HCT116 (cell line): ENCODE measurements around the gene CAVIN2. TPM values are rescaled to one million over a fixed set of nuclear protein-coding genes. Genes with fewer than 3 reads are reported as not detected.

ENCODE experiments used
- ATAC-seq: fragments of 200-7000 bp; cut with Tn5 transposase; 2 replicates; pipeline ENCODE4 v1.9.1; 2020; ENCODE audit warnings: mild to moderate bottlenecking, moderate library complexity
- BruUV-seq: library from RNA; stranded (reverse); fragments of 400-500 nt; replicated peaks from 2 replicates; lab custom pipeline; 2021; lab: Mats Ljungman, UMichigan
- CTCF ChIA-PET: fragments of 300-600 bp; sonication (Branson Sonifier 250); formaldehyde crosslinking; loops from one replicate; lab custom pipeline; 2021; ENCODE audit warnings: antibody characterized with exemption; lab: Charles Lee
- POLR2A ChIA-PET: fragments of 300-600, 350-600 bp; sonication (Branson Sonifier 250); formaldehyde crosslinking; loops from one replicate; lab custom pipeline; 2021; ENCODE audit warnings: antibody characterized with exemption; lab: Charles Lee
- RAD21 ChIA-PET, 2 experiments: fragments of 300-600 bp; sonication (Branson Sonifier 250); formaldehyde crosslinking; loops; one replicate each; lab custom pipeline; 2023; ENCODE audit warnings: low total read pairs in 2 of 2; ENCODE audit not compliant: uncharacterized antibody in 2 of 2, unreplicated experiment in 2 of 2, low non-redundant PET in 1 of 2; lab: Charles Lee
- DNase-seq: peaks from one replicate; pipeline ENCODE4 v3.0.0-alpha.2; 2010; ENCODE audit warnings: low read depth, low spot score
- H2AFZ ChIP-seq: fragments of 200-600 bp; shearing (Covaris generic), sonication (generic); 2 replicates; pipeline ENCODE4 v1.6.1; 2017; ENCODE audit warnings: low read depth, mixed run types, mixed read lengths, antibody characterized with exemption, low read length; ENCODE audit not compliant: poor library complexity, severe bottlenecking
- H3K27ac ChIP-seq: 2 replicates; pipeline ENCODE4 v1.5.1; 2012; ENCODE audit warnings: low read depth, low read length
- H3K27me3 ChIP-seq: fragments of 200-600 bp; sonication (generic); 2 replicates; pipeline ENCODE4 v1.6.1; 2016; ENCODE audit warnings: mixed run types, low read length, mixed read lengths; ENCODE audit not compliant: insufficient read depth
- H3K36me3 ChIP-seq, 2 experiments: fragments of 200-500 bp in 1 of 2; fragments of 200-600 bp in 1 of 2; sonication (Bioruptor generic) in 1 of 2; sonication (generic) in 1 of 2; 2 replicates each; pipeline versions ENCODE4 v1.5.1 to v1.6.1; 2014 to 2016; ENCODE audit warnings: low read length in 2 of 2, inconsistent platforms in 1 of 2, mixed read lengths in 1 of 2, mixed run types in 1 of 2; ENCODE audit not compliant: insufficient read depth in 2 of 2, control insufficient read depth in 1 of 2
- H3K4me1 ChIP-seq, 2 experiments: fragments of 200-600 bp in 1 of 2; sonication (generic) in 1 of 2; 2 replicates each; pipeline versions ENCODE4 v1.5.1 to v1.6.1; 2012 to 2017; ENCODE audit warnings: low read length in 2 of 2, inconsistent platforms in 1 of 2, mild to moderate bottlenecking in 1 of 2, mixed read lengths in 1 of 2, mixed run types in 1 of 2, moderate library complexity in 1 of 2; ENCODE audit not compliant: insufficient read depth in 2 of 2, control insufficient read depth in 1 of 2
- H3K4me2 ChIP-seq: fragments of 200-600 bp; sonication (generic); 2 replicates; pipeline ENCODE4 v1.6.1; 2017; ENCODE audit warnings: mixed run types, low read length, mixed read lengths
- H3K4me3 ChIP-seq, 2 experiments: fragments of 200-600 bp in 1 of 2; sonication (generic) in 1 of 2; replicated peaks in 1 of 2; 2 replicates each; pipeline ENCODE4 v1.5.1; 2011 to 2016; ENCODE audit warnings: low read length in 2 of 2, control low read depth in 1 of 2, low read depth in 1 of 2, mild to moderate bottlenecking in 1 of 2, mixed read lengths in 1 of 2, mixed run types in 1 of 2
- H3K79me2 ChIP-seq: fragments of 200-600 bp; sonication (generic); 2 replicates; pipeline ENCODE4 v1.6.1; 2017; ENCODE audit warnings: mild to moderate bottlenecking, mixed run types, low read length, moderate library complexity, mixed read lengths; ENCODE audit not compliant: insufficient read depth
- H3K9ac ChIP-seq: fragments of 200-600 bp; sonication (generic); 2 replicates; pipeline ENCODE4 v1.6.1; 2016; ENCODE audit warnings: low read length, mixed read lengths
- H3K9me2 ChIP-seq: fragments of 200-600 bp; sonication (generic), shearing (Covaris generic); 2 replicates; pipeline ENCODE4 v1.6.1; 2017; ENCODE audit warnings: mixed run types, mild to moderate bottlenecking, moderate library complexity; ENCODE audit not compliant: insufficient read depth
- H3K9me3 ChIP-seq, 2 experiments: fragments of 200-500 bp in 1 of 2; fragments of 200-600 bp in 1 of 2; sonication (Bioruptor generic) in 1 of 2; sonication (generic) in 1 of 2; 2 replicates each; pipeline ENCODE4 v1.6.1; 2014 to 2017; ENCODE audit warnings: low read length in 2 of 2, mixed read lengths in 2 of 2, inconsistent platforms in 1 of 2, low read depth in 1 of 2, mild to moderate bottlenecking in 1 of 2, mixed run types in 1 of 2, moderate library complexity in 1 of 2; ENCODE audit not compliant: control insufficient read depth in 1 of 2, insufficient read depth in 1 of 2
- H4K20me1 ChIP-seq: fragments of 200-600 bp; sonication (generic), shearing (Covaris generic); 2 replicates; pipeline ENCODE4 v1.6.1; 2017; ENCODE audit warnings: mixed run types, mild to moderate bottlenecking, moderate library complexity; ENCODE audit not compliant: insufficient read depth
- CBX3 ChIP-seq: IDR thresholded peaks from 2 replicates; pipeline ENCODE4 v1.6.1; 2012; ENCODE audit warnings: low read depth
- CEBPB ChIP-seq: IDR thresholded peaks from 2 replicates; pipeline ENCODE4 v1.6.1; 2012; ENCODE audit warnings: low read depth
- EGR1 ChIP-seq: IDR thresholded peaks from 2 replicates; pipeline ENCODE4 v1.6.1; 2012; ENCODE audit warnings: low read depth
- ELF1 ChIP-seq: IDR thresholded peaks from 2 replicates; pipeline ENCODE4 v1.6.1; 2012; ENCODE audit warnings: low read depth, borderline replicate concordance
- EZH2 ChIP-seq: fragments of 200-600 bp; sonication (generic); IDR thresholded peaks from 2 replicates; pipeline ENCODE4 v1.6.1; 2017; ENCODE audit warnings: antibody characterized with exemption, mixed run types
- EZH2phosphoT487 ChIP-seq: fragments of 200-600 bp; IDR thresholded peaks from 2 replicates; pipeline ENCODE4 v1.6.1; 2018; ENCODE audit warnings: antibody characterized with exemption, borderline replicate concordance
- FOSL1 ChIP-seq: IDR thresholded peaks from 2 replicates; pipeline ENCODE4 v1.6.1; 2012; ENCODE audit warnings: low read depth
- JUND ChIP-seq: IDR thresholded peaks from 2 replicates; pipeline ENCODE4 v1.6.1; 2012
- POLR2A ChIP-seq: IDR thresholded peaks from 2 replicates; pipeline ENCODE4 v1.7.0; 2011; ENCODE audit warnings: borderline replicate concordance; ENCODE audit not compliant: insufficient read depth, insufficient read length; ENCODE audit errors: extremely low read depth
- POLR2AphosphoS5 ChIP-seq: IDR thresholded peaks from 2 replicates; pipeline ENCODE4 v1.6.1; 2011; ENCODE audit warnings: mild to moderate bottlenecking, low read depth, low read length, moderate library complexity
- RAD21 ChIP-seq: IDR thresholded peaks from 2 replicates; pipeline ENCODE4 v1.6.1; 2012; ENCODE audit warnings: low read depth, mild to moderate bottlenecking
- SIN3A ChIP-seq: IDR thresholded peaks from 2 replicates; pipeline ENCODE4 v1.6.1; 2012; ENCODE audit warnings: low read depth
- SP1 ChIP-seq: IDR thresholded peaks from 2 replicates; pipeline ENCODE4 v1.6.1; 2012; ENCODE audit warnings: low read depth
- TCF7L2 ChIP-seq: IDR thresholded peaks from 2 replicates; pipeline ENCODE4 v1.7.0; 2011; ENCODE audit warnings: borderline replicate concordance, inconsistent platforms; ENCODE audit not compliant: insufficient read depth, insufficient read length; ENCODE audit errors: extremely low read depth
- YY1 ChIP-seq: IDR thresholded peaks from 2 replicates; pipeline ENCODE4 v1.6.1; 2011; ENCODE audit warnings: low read length, low read depth, moderate library complexity, mild to moderate bottlenecking; ENCODE audit not compliant: insufficient replicate concordance; ENCODE audit errors: extremely low read depth
- ZFX ChIP-seq: fragments of 450-650 bp; IDR thresholded peaks from 2 replicates; pipeline ENCODE4 v1.6.1; 2017
- ZNF274 ChIP-seq: fragments of 200-500 bp; sonication (Bioruptor generic); IDR thresholded peaks from 2 replicates; pipeline ENCODE4 v1.6.1; 2014; ENCODE audit warnings: mild to moderate bottlenecking, low read depth, low read length, inconsistent platforms
- intact Hi-C: fragments of 100-400 bp; cut with micrococcal nuclease; formaldehyde crosslinking; loops from 2 replicates; pipeline ENCODE4 v1.10.0; 2022
- total RNA-seq: library from RNA; stranded (reverse); gene quantifications from one replicate; pipeline ENCODE4 v1.2.1, GENCODE V29; 2021; ENCODE audit not compliant: unreplicated experiment
- TF ChIP-seq, protein P1 (sequence below): IDR thresholded peaks from 2 replicates; pipeline ENCODE4 v1.6.1; 2012
- TF ChIP-seq, protein P2 (sequence below), 3 experiments: fragments of 200-600 bp in 1 of 3; sonication (generic) in 1 of 3; IDR thresholded peaks in 2 of 3; conservative IDR thresholded peaks in 1 of 3; 2 replicates each; pipeline ENCODE4 v1.5.1; 2012 to 2017; ENCODE audit warnings: low read depth in 2 of 3, low read length in 2 of 3, antibody characterized with exemption in 1 of 3, borderline replicate concordance in 1 of 3, control low read depth in 1 of 3, mild to moderate bottlenecking in 1 of 3, mixed read lengths in 1 of 3, mixed run types in 1 of 3, moderate library complexity in 1 of 3; ENCODE audit not compliant: insufficient read depth in 1 of 3
- TF ChIP-seq, protein P3 (sequence below): IDR thresholded peaks from 2 replicates; pipeline ENCODE4 v1.6.1; 2011; ENCODE audit warnings: mild to moderate bottlenecking, low read length, moderate library complexity; ENCODE audit not compliant: insufficient replicate concordance; ENCODE audit errors: extremely low read depth
- TF ChIP-seq, protein P4 (sequence below): IDR thresholded peaks from 2 replicates; pipeline ENCODE4 v1.6.1; 2012; ENCODE audit warnings: low read depth
- TF ChIP-seq, protein P5 (sequence below): IDR thresholded peaks from 2 replicates; pipeline ENCODE4 v1.6.1; 2012

The CAVIN2 gene
- total RNA-seq, 1 experiment from 2014 or later: 0.27 TPM

DNA sequence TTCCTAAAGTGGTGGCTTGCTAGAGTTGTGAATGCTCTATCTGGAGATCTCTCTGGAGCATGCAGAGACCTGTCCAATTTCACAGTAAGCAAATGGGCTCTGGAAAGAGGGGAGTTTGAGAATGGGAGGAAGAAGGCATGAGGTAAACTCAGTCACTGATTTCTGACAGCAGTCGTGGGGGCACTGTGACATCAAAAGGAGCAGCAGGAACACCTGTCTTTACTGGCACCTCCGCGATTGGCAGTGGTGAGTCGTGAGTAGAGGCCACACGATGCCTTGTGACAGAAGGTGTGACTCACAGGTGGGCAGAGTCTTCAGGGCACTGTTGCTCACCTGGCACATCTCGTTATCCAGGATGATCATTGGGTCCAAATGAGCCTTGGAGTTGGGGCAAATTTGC, 38.8 kb upstream of the CAVIN2 start:
- ChIA-PET CTCF (no interaction called here), RAD21 (no interaction called here), POLR2A (no interaction called here)
- H4K20me1 ChIP-seq: no peaks in the 10 kb centered on the region
- H3K79me2 ChIP-seq: no peaks in the 10 kb centered on the region
- BruUV-seq: no TSS peak
- peaks cover 0 to 6% of the 10 kb centered on the region in 2 experiments; a peak in 1 of 4 replicates for H3K4me1 ChIP-seq
- DNase-seq: no peak
- no peaks in the 10 kb centered on the region for H3K27me3 ChIP-seq
- no peak overlapping the region for H2AFZ ChIP-seq
- intact Hi-C loops: no loop called here
- H3K4me2 ChIP-seq: no peak overlapping the region
- H3K27ac ChIP-seq: no peak overlapping the region
- no peaks in the 10 kb centered on the region for H3K9me2 ChIP-seq
- ATAC-seq: 0 out of 2 replicates have a peak, but pooled peaks have one; percentile 40
- no peaks in the 10 kb centered on the region for H3K36me3 ChIP-seq
- H3K9me3 ChIP-seq: no peaks in the 10 kb centered on the region
- no peak overlapping the region for H3K9ac ChIP-seq
- H3K4me3 ChIP-seq: no peak overlapping the region
- no peak for TF ChIP-seq YY1
- TF ChIP-seq, protein P1, sequence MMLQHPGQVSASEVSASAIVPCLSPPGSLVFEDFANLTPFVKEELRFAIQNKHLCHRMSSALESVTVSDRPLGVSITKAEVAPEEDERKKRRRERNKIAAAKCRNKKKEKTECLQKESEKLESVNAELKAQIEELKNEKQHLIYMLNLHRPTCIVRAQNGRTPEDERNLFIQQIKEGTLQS: no peak
- no peak for TF ChIP-seq SIN3A
- TF ChIP-seq ZNF274: no peak
- TF ChIP-seq EGR1: no peak
- TF ChIP-seq RAD21: no peak
- TF ChIP-seq FOSL1: no peak
- no peak for TF ChIP-seq EZH2phosphoT487
- TF ChIP-seq, protein P2, sequence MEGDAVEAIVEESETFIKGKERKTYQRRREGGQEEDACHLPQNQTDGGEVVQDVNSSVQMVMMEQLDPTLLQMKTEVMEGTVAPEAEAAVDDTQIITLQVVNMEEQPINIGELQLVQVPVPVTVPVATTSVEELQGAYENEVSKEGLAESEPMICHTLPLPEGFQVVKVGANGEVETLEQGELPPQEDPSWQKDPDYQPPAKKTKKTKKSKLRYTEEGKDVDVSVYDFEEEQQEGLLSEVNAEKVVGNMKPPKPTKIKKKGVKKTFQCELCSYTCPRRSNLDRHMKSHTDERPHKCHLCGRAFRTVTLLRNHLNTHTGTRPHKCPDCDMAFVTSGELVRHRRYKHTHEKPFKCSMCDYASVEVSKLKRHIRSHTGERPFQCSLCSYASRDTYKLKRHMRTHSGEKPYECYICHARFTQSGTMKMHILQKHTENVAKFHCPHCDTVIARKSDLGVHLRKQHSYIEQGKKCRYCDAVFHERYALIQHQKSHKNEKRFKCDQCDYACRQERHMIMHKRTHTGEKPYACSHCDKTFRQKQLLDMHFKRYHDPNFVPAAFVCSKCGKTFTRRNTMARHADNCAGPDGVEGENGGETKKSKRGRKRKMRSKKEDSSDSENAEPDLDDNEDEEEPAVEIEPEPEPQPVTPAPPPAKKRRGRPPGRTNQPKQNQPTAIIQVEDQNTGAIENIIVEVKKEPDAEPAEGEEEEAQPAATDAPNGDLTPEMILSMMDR (IDR thresholded peaks at IDR 0.05 in 2 of 3, conservative IDR thresholded peaks at IDR 0.05 in 1 of 3; ENCODE audit: borderline replicate concordance in 1 of 3, insufficient read depth in 1 of 3, low read depth in 2 of 3, low read length in 2 of 3): no peak
- no peak for TF ChIP-seq ZFX
- TF ChIP-seq, protein P3, sequence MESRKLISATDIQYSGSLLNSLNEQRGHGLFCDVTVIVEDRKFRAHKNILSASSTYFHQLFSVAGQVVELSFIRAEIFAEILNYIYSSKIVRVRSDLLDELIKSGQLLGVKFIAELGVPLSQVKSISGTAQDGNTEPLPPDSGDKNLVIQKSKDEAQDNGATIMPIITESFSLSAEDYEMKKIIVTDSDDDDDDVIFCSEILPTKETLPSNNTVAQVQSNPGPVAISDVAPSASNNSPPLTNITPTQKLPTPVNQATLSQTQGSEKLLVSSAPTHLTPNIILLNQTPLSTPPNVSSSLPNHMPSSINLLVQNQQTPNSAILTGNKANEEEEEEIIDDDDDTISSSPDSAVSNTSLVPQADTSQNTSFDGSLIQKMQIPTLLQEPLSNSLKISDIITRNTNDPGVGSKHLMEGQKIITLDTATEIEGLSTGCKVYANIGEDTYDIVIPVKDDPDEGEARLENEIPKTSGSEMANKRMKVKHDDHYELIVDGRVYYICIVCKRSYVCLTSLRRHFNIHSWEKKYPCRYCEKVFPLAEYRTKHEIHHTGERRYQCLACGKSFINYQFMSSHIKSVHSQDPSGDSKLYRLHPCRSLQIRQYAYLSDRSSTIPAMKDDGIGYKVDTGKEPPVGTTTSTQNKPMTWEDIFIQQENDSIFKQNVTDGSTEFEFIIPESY: no peak
- no peak for TF ChIP-seq ELF1
- TF ChIP-seq, protein P4, sequence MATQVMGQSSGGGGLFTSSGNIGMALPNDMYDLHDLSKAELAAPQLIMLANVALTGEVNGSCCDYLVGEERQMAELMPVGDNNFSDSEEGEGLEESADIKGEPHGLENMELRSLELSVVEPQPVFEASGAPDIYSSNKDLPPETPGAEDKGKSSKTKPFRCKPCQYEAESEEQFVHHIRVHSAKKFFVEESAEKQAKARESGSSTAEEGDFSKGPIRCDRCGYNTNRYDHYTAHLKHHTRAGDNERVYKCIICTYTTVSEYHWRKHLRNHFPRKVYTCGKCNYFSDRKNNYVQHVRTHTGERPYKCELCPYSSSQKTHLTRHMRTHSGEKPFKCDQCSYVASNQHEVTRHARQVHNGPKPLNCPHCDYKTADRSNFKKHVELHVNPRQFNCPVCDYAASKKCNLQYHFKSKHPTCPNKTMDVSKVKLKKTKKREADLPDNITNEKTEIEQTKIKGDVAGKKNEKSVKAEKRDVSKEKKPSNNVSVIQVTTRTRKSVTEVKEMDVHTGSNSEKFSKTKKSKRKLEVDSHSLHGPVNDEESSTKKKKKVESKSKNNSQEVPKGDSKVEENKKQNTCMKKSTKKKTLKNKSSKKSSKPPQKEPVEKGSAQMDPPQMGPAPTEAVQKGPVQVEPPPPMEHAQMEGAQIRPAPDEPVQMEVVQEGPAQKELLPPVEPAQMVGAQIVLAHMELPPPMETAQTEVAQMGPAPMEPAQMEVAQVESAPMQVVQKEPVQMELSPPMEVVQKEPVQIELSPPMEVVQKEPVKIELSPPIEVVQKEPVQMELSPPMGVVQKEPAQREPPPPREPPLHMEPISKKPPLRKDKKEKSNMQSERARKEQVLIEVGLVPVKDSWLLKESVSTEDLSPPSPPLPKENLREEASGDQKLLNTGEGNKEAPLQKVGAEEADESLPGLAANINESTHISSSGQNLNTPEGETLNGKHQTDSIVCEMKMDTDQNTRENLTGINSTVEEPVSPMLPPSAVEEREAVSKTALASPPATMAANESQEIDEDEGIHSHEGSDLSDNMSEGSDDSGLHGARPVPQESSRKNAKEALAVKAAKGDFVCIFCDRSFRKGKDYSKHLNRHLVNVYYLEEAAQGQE: no peak
- TF ChIP-seq CEBPB: no peak
- TF ChIP-seq, protein P5, sequence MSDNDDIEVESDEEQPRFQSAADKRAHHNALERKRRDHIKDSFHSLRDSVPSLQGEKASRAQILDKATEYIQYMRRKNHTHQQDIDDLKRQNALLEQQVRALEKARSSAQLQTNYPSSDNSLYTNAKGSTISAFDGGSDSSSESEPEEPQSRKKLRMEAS: peak; percentile 35; the same call in 1 of the 2 replicates
- TF ChIP-seq SP1: no peak
- no peak for TF ChIP-seq POLR2A
- TF ChIP-seq TCF7L2: peak; percentile 51
- no peak for TF ChIP-seq POLR2AphosphoS5
- TF ChIP-seq CBX3: 0 out of 2 replicates have a peak, but pooled peaks have one; percentile 23
- TF ChIP-seq JUND: peak; percentile 28; the same call in 1 of the 2 replicates
- TF ChIP-seq EZH2: no peak
